SK-N-SH (cell line): ENCODE measurements around the gene APP. TPM values are rescaled to one million over a fixed set of nuclear protein-coding genes. Genes with fewer than 3 reads are reported as not detected.
A peak's percentile ranks its signal among the peaks of the same experiment; 100 is the strongest.

Source experiments
- CTCF ChIA-PET: fragments of 300-600, 350-600 bp; formaldehyde crosslinking; extraction: SDS; loops from one replicate; lab custom pipeline; 2021; lab: Yijun Ruan, JAX
- POLR2A ChIA-PET: fragments of 350-600 bp; sonication (Branson Sonifier 250); formaldehyde crosslinking; extraction: SDS; loops from one replicate; lab custom pipeline; 2020; ENCODE audit warnings: antibody characterized with exemption, inconsistent platforms; lab: Yijun Ruan, JAX
- DNase-seq: peaks from one replicate; pipeline ENCODE4 v3.0.0; 2012
- H2AFZ ChIP-seq: fragments of 200-600 bp; sonication (generic); 2 replicates; pipeline ENCODE4 v1.8.1; 2016; ENCODE audit warnings: antibody characterized with exemption, mild to moderate bottlenecking, low read depth
- H3F3A ChIP-seq: fragments of 200-600 bp; sonication (generic); replicated peaks from 2 replicates; pipeline ENCODE3; 2016; ENCODE audit warnings: antibody characterized with exemption, mild to moderate bottlenecking; ENCODE audit not compliant: insufficient read depth
- H3K27ac ChIP-seq, 2 experiments: fragments of 200-500 bp in 1 of 2; fragments of 200-600 bp in 1 of 2; sonication (Bioruptor generic) in 1 of 2; sonication (generic), shearing (Covaris generic) in 1 of 2; 2 replicates each; pipeline versions ENCODE4 v1.5.1 to v1.6.1; 2014 to 2016; ENCODE audit warnings: low read depth in 2 of 2, inconsistent platforms in 1 of 2, low read length in 1 of 2, mild to moderate bottlenecking in 1 of 2, mixed read lengths in 1 of 2
- H3K27me3 ChIP-seq: fragments of 200-600 bp; sonication (generic), shearing (Covaris generic); 2 replicates; pipeline ENCODE4 v1.6.1; 2016; ENCODE audit warnings: mixed run types; ENCODE audit not compliant: insufficient read depth
- H3K36me3 ChIP-seq, 2 experiments: fragments of 200-500 bp in 1 of 2; fragments of 200-600 bp in 1 of 2; sonication (Bioruptor generic) in 1 of 2; sonication (generic) in 1 of 2; replicated peaks in 1 of 2; 2 replicates each; pipeline versions ENCODE3 to v1.5.1; 2014 to 2016; ENCODE audit warnings: low read length in 1 of 2, mild to moderate bottlenecking in 1 of 2; ENCODE audit not compliant: insufficient read depth in 2 of 2, control insufficient read depth in 1 of 2
- H3K4me1 ChIP-seq, 2 experiments: fragments of 200-500 bp in 1 of 2; fragments of 200-600 bp in 1 of 2; sonication (Bioruptor generic) in 1 of 2; sonication (generic), shearing (Covaris generic) in 1 of 2; 2 replicates each; pipeline versions ENCODE4 v1.5.1 to v1.6.1; 2014 to 2016; ENCODE audit warnings: low read depth in 1 of 2, low read length in 1 of 2, mixed run types in 1 of 2; ENCODE audit not compliant: insufficient read depth in 2 of 2, control insufficient read depth in 1 of 2
- H3K4me2 ChIP-seq: fragments of 200-600 bp; sonication (generic), shearing (Covaris generic); 2 replicates; pipeline ENCODE4 v1.6.1; 2017; ENCODE audit warnings: mixed run types
- H3K4me3 ChIP-seq, 2 experiments: fragments of 200-500 bp in 1 of 2; fragments of 200-600 bp in 1 of 2; sonication (Bioruptor generic) in 1 of 2; sonication (generic), shearing (Covaris generic) in 1 of 2; 2 replicates each; pipeline versions ENCODE4 v1.5.1 to v1.8.1; 2014 to 2016; ENCODE audit warnings: low read depth in 2 of 2, inconsistent platforms in 1 of 2, low read length in 1 of 2, mild to moderate bottlenecking in 1 of 2, mixed read lengths in 1 of 2, moderate library complexity in 1 of 2
- H3K79me2 ChIP-seq: fragments of 200-600 bp; sonication (generic); 2 replicates; pipeline ENCODE4 v1.8.1; 2017; ENCODE audit warnings: mild to moderate bottlenecking; ENCODE audit not compliant: insufficient read depth
- H3K9ac ChIP-seq: fragments of 200-600 bp; sonication (generic); 2 replicates; pipeline ENCODE4 v1.6.1; 2017; ENCODE audit warnings: mixed run types
- H3K9me2 ChIP-seq: fragments of 200-600 bp; sonication (generic); 2 replicates; pipeline ENCODE4 v1.6.1; 2017; ENCODE audit warnings: mixed run types
- H3K9me3 ChIP-seq: fragments of 200-600 bp; sonication (generic); 2 replicates; pipeline ENCODE4 v1.6.1; 2017; ENCODE audit warnings: mixed run types, mild to moderate bottlenecking, moderate library complexity
- H4K20me1 ChIP-seq: fragments of 200-600 bp; sonication (generic); 2 replicates; pipeline ENCODE4 v1.6.1; 2017; ENCODE audit warnings: mild to moderate bottlenecking, mixed run types; ENCODE audit not compliant: insufficient read depth
- CHD2 ChIP-seq: fragments of 150-350 bp; IDR thresholded peaks from 2 replicates; pipeline ENCODE4 v1.6.1; 2018; ENCODE audit warnings: low read length; ENCODE audit not compliant: partially characterized antibody
- CTCF ChIP-seq: fragments of 200-600 bp; sonication (generic); IDR thresholded peaks from 2 replicates; pipeline ENCODE4 v1.6.1; 2017; ENCODE audit warnings: antibody characterized with exemption, mild to moderate bottlenecking, moderate library complexity
- EP300 ChIP-seq, 2 experiments: IDR thresholded peaks; 2 replicates each; pipeline versions ENCODE4 v1.4.0 to v1.6.1; 2012; ENCODE audit warnings: borderline replicate concordance in 1 of 2, low read depth in 1 of 2, low read length in 1 of 2
- EZH2phosphoT487 ChIP-seq: fragments of 200-600 bp; sonication (generic); IDR thresholded peaks from 2 replicates; pipeline ENCODE4 v1.6.1; 2017; ENCODE audit warnings: low read depth, mixed run types, mild to moderate bottlenecking, antibody characterized with exemption, moderate library complexity, borderline replicate concordance
- FOSL2 ChIP-seq: IDR thresholded peaks from 2 replicates; pipeline ENCODE4 v1.4.0; 2012; ENCODE audit warnings: low read depth, mild to moderate bottlenecking, moderate library complexity, borderline replicate concordance
- FOXJ3 ChIP-seq: sonication (generic); formaldehyde crosslinking; IDR thresholded peaks from 2 replicates; pipeline ENCODE4 v1.5.1; 2020; ENCODE audit warnings: mild to moderate bottlenecking, missing genetic modification reagents
- GABPA ChIP-seq: IDR thresholded peaks from 2 replicates; pipeline ENCODE4 v1.4.0; 2012; ENCODE audit warnings: low read depth, mild to moderate bottlenecking
- GATA2 ChIP-seq: sonication (generic); formaldehyde crosslinking; IDR thresholded peaks from 2 replicates; pipeline ENCODE4 v1.5.0; 2020; ENCODE audit warnings: mild to moderate bottlenecking, missing genetic modification reagents
- IRF3 ChIP-seq: fragments of 150-350 bp; IDR thresholded peaks from 2 replicates; pipeline ENCODE4 v1.6.1; 2016; ENCODE audit warnings: mild to moderate bottlenecking, low read depth, low read length
- NFIC ChIP-seq: IDR thresholded peaks from 2 replicates; pipeline ENCODE4 v1.4.0; 2012; ENCODE audit warnings: borderline replicate concordance
- NRF1 ChIP-seq: IDR thresholded peaks from 2 replicates; pipeline ENCODE4 v1.6.1; 2012; ENCODE audit warnings: low read depth, mild to moderate bottlenecking, low read length
- RAD21 ChIP-seq: IDR thresholded peaks from 2 replicates; pipeline ENCODE4 v1.6.1; 2012; ENCODE audit warnings: mild to moderate bottlenecking, low read length
- REST ChIP-seq: IDR thresholded peaks from 2 replicates; pipeline ENCODE4 v1.6.1; 2012; ENCODE audit warnings: mild to moderate bottlenecking, low read depth, low read length, moderate library complexity
- RFX5 ChIP-seq: IDR thresholded peaks from 2 replicates; pipeline ENCODE4 v1.6.1; 2012; ENCODE audit warnings: mild to moderate bottlenecking, improper control_type of control experiment, low read length
- SIN3A ChIP-seq: IDR thresholded peaks from 2 replicates; pipeline ENCODE4 v1.6.1; 2012; ENCODE audit warnings: low read depth, mild to moderate bottlenecking, low read length, moderate library complexity, borderline replicate concordance
- YY1 ChIP-seq: IDR thresholded peaks from 2 replicates; pipeline ENCODE4 v1.4.0; 2012; ENCODE audit warnings: low read depth, mild to moderate bottlenecking
- WGBS: methylation state at CpG from one replicate; pipeline ENCODE4 v1.1.6; 2017; ENCODE audit warnings: low lambda C conversion rate; 5-methylcytosine and 5-hydroxymethylcytosine counted together
- polyA plus RNA-seq, 3 experiments: library from polyadenylated mRNA; depleted of rRNA; stranded (reverse); fragments of >200 nt; gene quantifications; 2 replicates each; pipeline ENCODE4 v1.2.3, GENCODE V29; 2012

Gene APP
- polyA plus RNA-seq, 1 of the 3 experiments (the other 2 are of a cell fraction): 780 TPM

GRCh38 chr21:26043891-26044290 lies 126.7 kb downstream of the APP start (continued):
- TF ChIP-seq YY1: no peak

GRCh38 chr21:26042181-26042876 lies 128.2 kb downstream of the APP start:
- H4K20me1 ChIP-seq: no peaks in the 10 kb centered on the region
- H3K9me2 ChIP-seq: no peaks in the 10 kb centered on the region
- 73% methylated on average over 3 of the region's 3 CpGs for WGBS
- CTCF ChIA-PET: interaction anchor here (1.0 to 1.4 kb wide), 3 partner anchors 97 to 674 kb away, joined by 3 to 5 read pairs (median 4); no protein-coding TSS in a partner anchor
- POLR2A ChIA-PET: no interaction called here
- H3K4me3 ChIP-seq: no peak overlapping the region
- peak; percentile 36; the same call in 1 of the 2 replicates for TF ChIP-seq GATA2 (CRISPR knock-in tag)
- TF ChIP-seq FOXJ3: no peak
- H3K9ac ChIP-seq: no peak overlapping the region
- peaks cover 6 to 22% of the 10 kb centered on the region in 2 experiments for H3K36me3 ChIP-seq
- H3K79me2 ChIP-seq: peaks cover 29% of the 10 kb centered on the region; the same call in 1 of the 2 replicates
- H3K27ac ChIP-seq: peak overlapping the region; percentile 59 to 70; a peak in 2 of 4 replicates
- H3K27me3 ChIP-seq: no peaks in the 10 kb centered on the region
- H3K4me1 ChIP-seq: peaks cover 7 to 10% of the 10 kb centered on the region in 2 experiments; a peak in 3 of 4 replicates
- peak overlapping the region; percentile 61 for H3K4me2 ChIP-seq
- peaks cover 18% of the 10 kb centered on the region for H3F3A ChIP-seq
- DNase-seq: no peak
- no peak overlapping the region for H2AFZ ChIP-seq
- H3K9me3 ChIP-seq: no peaks in the 10 kb centered on the region

GRCh38 chr21:26041431-26042180 lies 129.0 kb downstream of the APP start:
- DNase-seq: peak; percentile 53
- Histone ChIP-seq H3K79me2 (peaks cover 24% of the 10 kb centered on the region; the same call in 1 of the 2 replicates), H3K4me2 (peak overlapping the region; percentile 61)
- TF ChIP-seq FOSL2: peak; percentile 51
- TF ChIP-seq SIN3A: no peak
- TF ChIP-seq EP300 (IDR thresholded peaks at IDR 0.05; ENCODE audit: borderline replicate concordance in 1 of 2, low read depth in 1 of 2, low read length in 1 of 2): no peak
- TF ChIP-seq NRF1: no peak
- no peak for TF ChIP-seq CTCF
- TF ChIP-seq IRF3: no peak
- TF ChIP-seq REST: no peak
- no peak for TF ChIP-seq RFX5
- TF ChIP-seq FOXJ3: no peak
- no peak for TF ChIP-seq RAD21
- TF ChIP-seq CHD2: no peak
- no peak for TF ChIP-seq EZH2phosphoT487
- no peak for TF ChIP-seq NFIC
- no peak for TF ChIP-seq GABPA

More at GRCh38 chr21:26041431-26042180, 129.0 kb downstream of the APP start:
- peaks cover 4 to 17% of the 10 kb centered on the region in 2 experiments for H3K36me3 ChIP-seq
- H3K4me1 ChIP-seq: peaks cover 7 to 10% of the 10 kb centered on the region in 2 experiments; a peak in 3 of 4 replicates
- ChIA-PET POLR2A (no interaction called here), CTCF (interaction anchor here (1.0 to 1.4 kb wide), 3 partner anchors 96 to 675 kb away, joined by 3 to 5 read pairs (median 4); no protein-coding TSS in a partner anchor)
- no peak overlapping the region for H3K9ac ChIP-seq
- 24% methylated on average over 3 of the region's 3 CpGs for WGBS
- H3K9me2 ChIP-seq: no peaks in the 10 kb centered on the region
- H3K9me3 ChIP-seq: no peaks in the 10 kb centered on the region
- no peaks in the 10 kb centered on the region for H4K20me1 ChIP-seq
- peak overlapping the region; percentile 59 to 70 for H3K27ac ChIP-seq
- H3F3A ChIP-seq: peaks cover 18% of the 10 kb centered on the region
- no peak overlapping the region for H3K4me3 ChIP-seq
- H2AFZ ChIP-seq: no peak overlapping the region
- no peaks in the 10 kb centered on the region for H3K27me3 ChIP-seq
